HT-29 (cell line): ENCODE measurements around the gene HSPB1. TPM values are rescaled to one million over a fixed set of nuclear protein-coding genes. Genes with fewer than 3 reads are reported as not detected.
"Not testable (repeated sequence)": the region's sequence is repeated elsewhere in the genome, so short reads cannot be mapped to it uniquely, and the experiment has no call there.

Source experiments
- DNase-seq: peaks from one replicate; pipeline ENCODE4 v3.0.0-alpha.2; 2015; ENCODE audit warnings: low spot score
- total RNA-seq: library from RNA; depleted of rRNA; stranded (reverse); fragments of >200 nt; shearing (Covaris generic); gene quantifications from 2 replicates; pipeline ENCODE4 v1.2.3, GENCODE V29; 2014; rRNA removed

Gene HSPB1
- 116 and 134 TPM in 2 replicates for total RNA-seq

- DNase-seq = peak; percentile 97
Observed at GRCh38 chr7:76302347-76303201, at the start of gene HSPB1. Gene HSPB1 (plus strand): TSS chr7:76302673. CDS start chr7:76302713, 40 bp downstream.

- no peak for DNase-seq
Observed at GRCh38 chr7:76254781-76255180, 47.7 kb upstream of the HSPB1 start.

- DNase-seq = no peak
Observed at GRCh38 chr7:76257973-76258372, 44.5 kb upstream of the HSPB1 start.

GRCh38 chr7:76259124-76260093, 43.1 kb upstream of the HSPB1 start:
- no peak for DNase-seq

GRCh38 chr7:76260171-76260703, 42.2 kb upstream of the HSPB1 start:
- peak; percentile 8 for DNase-seq

- DNase-seq = no peak
Observed at GRCh38 chr7:76261329-76261728, 41.1 kb upstream of the HSPB1 start.

GRCh38 chr7:76261931-76262330, 40.5 kb upstream of the HSPB1 start:
- no peak for DNase-seq

- peak; percentile 87 for DNase-seq
Observed at GRCh38 chr7:76262683-76263402, 39.6 kb upstream of the HSPB1 start.

GRCh38 chr7:76265299-76265698, 37.2 kb upstream of the HSPB1 start:
- DNase-seq = no peak

- DNase-seq = no peak
Observed at GRCh38 chr7:76267107-76267893, 35.2 kb upstream of the HSPB1 start.

GRCh38 chr7:76267894-76268183, 34.6 kb upstream of the HSPB1 start:
- no peak for DNase-seq

GRCh38 chr7:76268376-76268775, 34.1 kb upstream of the HSPB1 start:
- no peak for DNase-seq

GRCh38 chr7:76269895-76270294, 32.6 kb upstream of the HSPB1 start:
- no peak for DNase-seq

GRCh38 chr7:76271384-76271783, 31.1 kb upstream of the HSPB1 start:
- not testable (repeated sequence) for DNase-seq

GRCh38 chr7:76272142-76272541, 30.3 kb upstream of the HSPB1 start:
- no peak for DNase-seq

- DNase-seq = no peak
Observed at GRCh38 chr7:76272851-76273497, 29.5 kb upstream of the HSPB1 start.

GRCh38 chr7:76273503-76273902, 29.0 kb upstream of the HSPB1 start:
- no peak for DNase-seq

GRCh38 chr7:76278540-76278939, 23.9 kb upstream of the HSPB1 start:
- DNase-seq = no peak

GRCh38 chr7:76280408-76280807, 22.1 kb upstream of the HSPB1 start:
- DNase-seq = no peak

- no peak for DNase-seq
Observed at GRCh38 chr7:76281006-76281705, 21.3 kb upstream of the HSPB1 start.
